Measurements from ENCODE around the gene EXOSC10.

GRCh38 chr1:11030865-11031264, 68.8 kb downstream of the EXOSC10 start:
- TF ChIP-seq CTCF (conservative IDR thresholded peaks at IDR 0.05) (no peak), ZFX (IDR thresholded peaks at IDR 0.05) (no peak)

Measured in C4-2B (cell line).